GM12878 (cell line): ENCODE measurements around the gene TBC1D9B. TPM values are rescaled to one million over a fixed set of nuclear protein-coding genes. Genes with fewer than 3 reads are reported as not detected.

Experiments
- ATAC-seq: fragments of 200-7000 bp; cut with Tn5 transposase; 3 replicates; pipeline ENCODE4 v1.9.1; 2020; ENCODE audit warnings: mild to moderate bottlenecking, moderate library complexity
- BruUV-seq: library from RNA; stranded (reverse); fragments of 400-500 nt; replicated peaks from 2 replicates; lab custom pipeline; 2021; lab: Mats Ljungman, UMichigan
- CTCF ChIA-PET: fragments of 300-600 bp; sonication (Branson Sonifier 250); formaldehyde crosslinking; extraction: SDS; loops from one replicate; lab custom pipeline; 2021; ENCODE audit warnings: inconsistent platforms; lab: Yijun Ruan, JAX
- POLR2A ChIA-PET: fragments of 350-600 bp; formaldehyde crosslinking; extraction: SDS; loops from one replicate; lab custom pipeline; 2021; ENCODE audit warnings: inconsistent platforms; lab: Charles Lee
- RAD21 ChIA-PET: fragments of 300-600 bp; sonication (Branson Sonifier 250); formaldehyde crosslinking; loops from one replicate; lab custom pipeline; 2023; ENCODE audit warnings: antibody characterized with exemption; ENCODE audit not compliant: unreplicated experiment; lab: Charles Lee
- SMC1A ChIA-PET: fragments of 300-600 bp; sonication (Branson Sonifier 250); formaldehyde crosslinking; loops from one replicate; lab custom pipeline; 2023; ENCODE audit not compliant: unreplicated experiment, uncharacterized antibody; lab: Charles Lee
- DNase-seq: peaks from one replicate; pipeline ENCODE4 v3.0.0-alpha.2; 2011; ENCODE audit warnings: low read depth, low spot score
- FAIRE-seq: peaks from 3 replicates; lab custom pipeline; 2011; peaks lifted over from hg19 to GRCh38; lab: Jason Lieb, UNC
- H2AFZ ChIP-seq: 2 replicates; pipeline ENCODE4 v1.6.0; 2011; ENCODE audit warnings: low read depth, low read length, control low read depth; ENCODE audit not compliant: control insufficient read depth
- H3K27ac ChIP-seq: 2 replicates; pipeline ENCODE4 v1.5.1; 2011; ENCODE audit warnings: control low read depth; ENCODE audit not compliant: control insufficient read depth, insufficient read depth
- H3K27me3 ChIP-seq, 2 experiments: replicated peaks in 1 of 2; 2 replicates each; pipeline versions ENCODE4 v1.6.0 to v1.6.1; 2011; ENCODE audit warnings: low read length in 1 of 2; ENCODE audit not compliant: control insufficient read depth in 2 of 2, insufficient read depth in 2 of 2
- H3K36me3 ChIP-seq, 2 experiments: 2 replicates each; pipeline ENCODE4 v1.5.1; 2011; ENCODE audit warnings: low read length in 1 of 2; ENCODE audit not compliant: control insufficient read depth in 2 of 2, insufficient read depth in 2 of 2
- H3K4me1 ChIP-seq: 2 replicates; pipeline ENCODE4 v1.6.1; 2011; ENCODE audit warnings: mild to moderate bottlenecking, low read length, moderate library complexity, mixed read lengths; ENCODE audit not compliant: control insufficient read depth, insufficient read depth
- H3K4me2 ChIP-seq: 2 replicates; pipeline ENCODE4 v1.6.0; 2011; ENCODE audit warnings: control low read depth; ENCODE audit not compliant: control insufficient read depth, insufficient read depth
- H3K4me3 ChIP-seq: fragments of 200-600 bp; sonication (generic); 2 replicates; pipeline ENCODE4 v1.5.1; 2016
- H3K79me2 ChIP-seq: 2 replicates; pipeline ENCODE4 v1.6.0; 2011; ENCODE audit warnings: low read length; ENCODE audit not compliant: control insufficient read depth, insufficient read depth
- H3K9ac ChIP-seq: 2 replicates; pipeline ENCODE4 v1.8.0; 2011; ENCODE audit warnings: low read length, control low read depth, mixed read lengths; ENCODE audit not compliant: control insufficient read depth, insufficient read depth
- H3K9me3 ChIP-seq: replicated peaks from 3 replicates; pipeline ENCODE4 v1.5.1; 2011; ENCODE audit warnings: mild to moderate bottlenecking, low read length; ENCODE audit not compliant: control insufficient read depth, insufficient read depth
- H4K20me1 ChIP-seq: 2 replicates; pipeline ENCODE4 v1.6.0; 2011; ENCODE audit not compliant: control insufficient read depth, insufficient read depth
- HDAC2 ChIP-seq: fragments of 200-600 bp; sonication (generic); IDR thresholded peaks from 2 replicates; pipeline ENCODE4 v1.6.1; 2017
- NFYB ChIP-seq: IDR thresholded peaks from 2 replicates; pipeline ENCODE4 v1.6.1; 2011; ENCODE audit warnings: low read depth, mild to moderate bottlenecking, low read length, improper control_type of control experiment, moderate library complexity; ENCODE audit not compliant: insufficient read depth
- POLR2AphosphoS5 ChIP-seq: IDR thresholded peaks from 2 replicates; pipeline ENCODE4 v1.6.1; 2011; ENCODE audit warnings: mild to moderate bottlenecking, low read length, inconsistent platforms
- REST ChIP-seq: IDR thresholded peaks from 2 replicates; pipeline ENCODE4 v1.6.1; 2012; ENCODE audit warnings: mild to moderate bottlenecking, low read depth, low read length
- SMAD1 ChIP-seq: fragments of 450-650 bp; IDR thresholded peaks from 2 replicates; pipeline ENCODE4 v1.6.1; 2018; ENCODE audit warnings: mild to moderate bottlenecking, low read depth; ENCODE audit not compliant: partially characterized antibody
- SP1 ChIP-seq: IDR thresholded peaks from one replicate; pipeline ENCODE4 v1.6.1; 2011; ENCODE audit warnings: low read depth, low read length
- ZSCAN29 ChIP-seq: fragments of 450-650 bp; IDR thresholded peaks from 2 replicates; pipeline ENCODE4 v1.6.1; 2017; ENCODE audit warnings: mild to moderate bottlenecking, moderate library complexity
- WGBS: methylation state at CpG from one replicate; pipeline ENCODE4 v1.1.6; 2016; ENCODE audit warnings: low lambda C conversion rate; ENCODE audit not compliant: insufficient replicate concordance, insufficient coverage; ENCODE audit errors: missing lambda C conversion rate; 5-methylcytosine and 5-hydroxymethylcytosine counted together
- in situ Hi-C: fragments of 300-500 bp; cut with MboI; formaldehyde crosslinking; loops from 9 replicates; pipeline ENCODE4 v1.14.3; 2018; ENCODE audit warnings: mixed read lengths
- intact Hi-C: fragments of 100-400 bp; cut with micrococcal nuclease; formaldehyde crosslinking; loops from one replicate; pipeline ENCODE4 v1.14.2; 2022; ENCODE audit not compliant: unreplicated experiment
- polyA plus RNA-seq, 11 experiments: library from polyadenylated mRNA; depleted of rRNA in 4 of 11; unstranded in 6 of 11; stranded (reverse) in 5 of 11; fragments of >200 nt; fragmentation: Nextera tagmentation in 4 of 11; fragmentation: Illumina TruSeq in 1 of 11; extraction: Ambion mirVana in 4 of 11; extraction: Trizol in 1 of 11; gene quantifications; 1 replicate in 1 of 11; 2 replicates in 10 of 11; pipeline versions ENCODE4 v1.2.1 to v1.2.3, GENCODE V29; 2011 to 2016; ENCODE audit warnings: inconsistent platforms in 2 of 11, missing spikeins in 2 of 11, low read depth in 1 of 11
- total RNA-seq, 4 experiments: library from RNA; depleted of rRNA in 3 of 4; stranded (reverse); fragments of >200 nt in 3 of 4; fragmentation: Illumina TruSeq in 1 of 4; extraction: Trizol in 1 of 4; gene quantifications; 2 replicates each; pipeline versions ENCODE4 v1.2.1 to v1.2.3, GENCODE V29; 2013 to 2021
- TF ChIP-seq, protein P1 (sequence below): IDR thresholded peaks from 2 replicates; pipeline ENCODE4 v1.6.1; 2011; ENCODE audit warnings: borderline replicate concordance, low read depth, mild to moderate bottlenecking, moderate library complexity, low read length; ENCODE audit not compliant: insufficient read depth, poor library complexity, severe bottlenecking
- TF ChIP-seq, protein P2 (sequence below): fragments of 450-650 bp; formaldehyde crosslinking; IDR thresholded peaks from 2 replicates; pipeline ENCODE4 v1.4.0; 2020; ENCODE audit warnings: mild to moderate bottlenecking, moderate library complexity

Gene TBC1D9B
- total and polyA plus RNA-seq, 10 of the 15 experiments (the other 5 are each of a cell fraction or from before 2014, with no cell fraction given) = 4.0 to 74.2 (median 34.6) TPM

- TF ChIP-seq SMAD1 (no peak), POLR2AphosphoS5 (no peak)
- TF ChIP-seq, protein P1, sequence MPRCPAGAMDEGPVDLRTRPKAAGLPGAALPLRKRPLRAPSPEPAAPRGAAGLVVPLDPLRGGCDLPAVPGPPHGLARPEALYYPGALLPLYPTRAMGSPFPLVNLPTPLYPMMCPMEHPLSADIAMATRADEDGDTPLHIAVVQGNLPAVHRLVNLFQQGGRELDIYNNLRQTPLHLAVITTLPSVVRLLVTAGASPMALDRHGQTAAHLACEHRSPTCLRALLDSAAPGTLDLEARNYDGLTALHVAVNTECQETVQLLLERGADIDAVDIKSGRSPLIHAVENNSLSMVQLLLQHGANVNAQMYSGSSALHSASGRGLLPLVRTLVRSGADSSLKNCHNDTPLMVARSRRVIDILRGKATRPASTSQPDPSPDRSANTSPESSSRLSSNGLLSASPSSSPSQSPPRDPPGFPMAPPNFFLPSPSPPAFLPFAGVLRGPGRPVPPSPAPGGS = no peak
Observed at GRCh38 chr5:179885491-179886090, 22.1 kb downstream of the TBC1D9B start (continued).

DNA sequence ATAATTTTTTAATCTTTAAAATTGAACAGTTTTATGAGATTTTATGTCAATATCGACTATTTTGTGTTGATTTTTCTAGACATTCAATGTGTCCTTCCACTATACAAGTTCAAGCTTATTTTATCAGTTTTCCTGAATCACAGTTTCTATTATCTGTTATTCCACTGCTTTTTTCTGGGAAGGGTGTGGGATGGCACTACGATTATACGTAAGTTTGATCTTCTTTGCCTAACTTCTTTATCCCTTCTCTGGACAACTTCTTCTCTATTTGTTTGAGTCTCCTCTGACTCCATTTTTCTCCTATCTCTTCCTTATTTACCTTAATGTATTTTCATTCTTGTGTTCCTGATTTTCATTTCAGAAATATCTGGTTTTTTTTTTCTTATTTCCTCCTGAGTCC lies 24.5 kb downstream of the TBC1D9B start:
- Histone ChIP-seq H3K36me3 (peaks cover 14 to 18% of the 10 kb centered on the region in 2 experiments), H4K20me1 (no peaks in the 10 kb centered on the region), H3K27ac (no peak overlapping the region), H3K79me2 (no peaks in the 10 kb centered on the region), H3K27me3 (no peaks in the 10 kb centered on the region), H2AFZ (no peak overlapping the region), H3K9me3 (peaks cover 16% of the 10 kb centered on the region), H3K4me1 (no peaks in the 10 kb centered on the region), H3K4me2 (no peak overlapping the region), H3K9ac (no peak overlapping the region), H3K4me3 (no peak overlapping the region)
- intact Hi-C loops (no loop called here), in situ Hi-C loops (no loop called here)
- RAD21 ChIA-PET = no interaction called here
- WGBS = 97% methylated on average over 3 of the region's 3 CpGs
- POLR2A ChIA-PET = interaction anchor here (0.6 kb wide), 1 partner anchor 218 kb away, joined by 5 read pairs; no protein-coding TSS in a partner anchor
- TF ChIP-seq HDAC2 (no peak), ZSCAN29 (no peak), NFYB (no peak), REST (no peak), SP1 (no peak)
- TF ChIP-seq, protein P2, sequence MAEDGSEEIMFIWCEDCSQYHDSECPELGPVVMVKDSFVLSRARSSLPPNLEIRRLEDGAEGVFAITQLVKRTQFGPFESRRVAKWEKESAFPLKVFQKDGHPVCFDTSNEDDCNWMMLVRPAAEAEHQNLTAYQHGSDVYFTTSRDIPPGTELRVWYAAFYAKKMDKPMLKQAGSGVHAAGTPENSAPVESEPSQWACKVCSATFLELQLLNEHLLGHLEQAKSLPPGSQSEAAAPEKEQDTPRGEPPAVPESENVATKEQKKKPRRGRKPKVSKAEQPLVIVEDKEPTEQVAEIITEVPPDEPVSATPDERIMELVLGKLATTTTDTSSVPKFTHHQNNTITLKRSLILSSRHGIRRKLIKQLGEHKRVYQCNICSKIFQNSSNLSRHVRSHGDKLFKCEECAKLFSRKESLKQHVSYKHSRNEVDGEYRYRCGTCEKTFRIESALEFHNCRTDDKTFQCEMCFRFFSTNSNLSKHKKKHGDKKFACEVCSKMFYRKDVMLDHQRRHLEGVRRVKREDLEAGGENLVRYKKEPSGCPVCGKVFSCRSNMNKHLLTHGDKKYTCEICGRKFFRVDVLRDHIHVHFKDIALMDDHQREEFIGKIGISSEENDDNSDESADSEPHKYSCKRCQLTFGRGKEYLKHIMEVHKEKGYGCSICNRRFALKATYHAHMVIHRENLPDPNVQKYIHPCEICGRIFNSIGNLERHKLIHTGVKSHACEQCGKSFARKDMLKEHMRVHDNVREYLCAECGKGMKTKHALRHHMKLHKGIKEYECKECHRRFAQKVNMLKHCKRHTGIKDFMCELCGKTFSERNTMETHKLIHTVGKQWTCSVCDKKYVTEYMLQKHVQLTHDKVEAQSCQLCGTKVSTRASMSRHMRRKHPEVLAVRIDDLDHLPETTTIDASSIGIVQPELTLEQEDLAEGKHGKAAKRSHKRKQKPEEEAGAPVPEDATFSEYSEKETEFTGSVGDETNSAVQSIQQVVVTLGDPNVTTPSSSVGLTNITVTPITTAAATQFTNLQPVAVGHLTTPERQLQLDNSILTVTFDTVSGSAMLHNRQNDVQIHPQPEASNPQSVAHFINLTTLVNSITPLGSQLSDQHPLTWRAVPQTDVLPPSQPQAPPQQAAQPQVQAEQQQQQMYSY (CRISPR knock-in tag) = no peak
- SMC1A ChIA-PET = interaction anchor here (1.3 kb wide), 1 partner anchor 12 kb away, joined by 3 read pairs; no protein-coding TSS in a partner anchor
- no TSS peak for BruUV-seq
- CTCF ChIA-PET = no interaction called here
- no peak for DNase-seq
- ATAC-seq = no peak
- no peak for FAIRE-seq
